Activated CD4-positive, alpha-beta T cell treated with anti-CD3 and anti-CD28 coated beads for 1 hour (primary cell): ENCODE results near the gene ATP1A2.

ENCODE experiments used
- DNase-seq: peaks from one replicate; pipeline ENCODE4 v3.0.0-alpha.2; 2020

ATP1A2 gene

GRCh38 chr1:160115545-160116282 is at the start of gene ATP1A2:
TSS of gene ATP1A2 (plus strand) at chr1:160115759. CDS start at chr1:160115862, 103 bp downstream.
- no peak for DNase-seq

DNA sequence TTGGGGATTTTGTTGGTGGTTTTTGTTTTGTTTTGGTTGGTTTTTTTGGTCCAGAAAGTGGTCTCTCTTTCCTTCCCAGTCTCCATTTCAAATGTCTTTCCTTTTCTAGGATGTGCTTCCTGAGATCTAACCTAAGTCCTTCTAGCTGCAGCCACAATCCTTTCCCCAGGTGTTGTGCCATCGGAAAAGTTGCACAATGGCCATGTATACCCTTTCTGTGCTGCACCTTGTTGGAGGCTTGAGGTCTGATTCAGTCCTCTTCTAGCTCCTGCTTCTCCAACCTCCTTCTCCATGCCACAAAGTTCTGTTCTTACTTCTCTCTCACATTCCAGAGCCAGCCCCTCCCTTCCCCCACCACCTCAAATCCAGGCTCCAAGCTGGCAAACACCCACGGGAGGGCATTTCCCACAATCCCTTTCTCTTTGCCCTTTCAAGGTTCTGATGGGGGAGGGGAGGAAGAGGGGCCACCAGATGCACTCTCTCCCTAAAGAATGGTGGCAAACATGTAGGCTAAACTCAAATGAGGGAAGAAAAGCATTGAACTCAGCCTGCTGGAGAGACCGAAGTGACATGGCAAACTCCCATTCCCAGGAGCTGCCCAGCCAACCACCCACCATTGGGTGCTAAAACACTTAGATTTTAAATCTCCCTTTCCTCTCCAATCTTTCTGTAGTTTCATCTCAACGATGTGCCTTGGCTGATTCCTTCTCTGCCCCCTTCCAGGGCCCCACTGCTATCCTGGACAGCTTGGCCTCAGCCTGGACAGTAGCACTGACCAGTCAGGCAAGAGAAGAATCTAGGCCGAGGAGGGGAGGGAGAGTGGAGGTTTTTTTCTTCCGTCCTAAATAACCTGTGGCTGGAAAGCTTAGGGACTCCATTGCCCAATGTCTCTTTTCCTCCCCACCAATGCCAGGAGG is 48.5 kb upstream of the ATP1A2 start:
- DNase-seq = no peak

DNA sequence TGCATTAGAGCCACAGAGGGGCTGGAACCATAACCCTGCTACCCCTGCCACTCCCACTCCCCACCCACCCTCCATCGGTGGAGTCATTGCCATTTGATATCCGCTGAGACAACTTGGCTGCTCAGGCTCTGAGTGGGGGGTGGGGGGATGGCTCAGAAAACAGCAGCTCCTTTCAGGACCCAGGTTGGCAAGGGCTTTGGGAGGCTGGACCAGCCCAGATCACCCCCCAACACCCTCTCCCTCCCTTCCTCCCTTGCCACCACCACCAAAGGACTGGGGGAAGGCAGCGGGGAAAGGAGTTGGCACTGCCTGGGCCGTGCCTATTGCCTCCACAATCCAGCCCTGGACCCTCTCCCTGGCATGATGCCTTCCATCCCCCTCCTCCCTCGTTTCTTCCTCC is 47.3 kb upstream of the ATP1A2 start:
- no peak for DNase-seq

- no peak for DNase-seq
Measured at GRCh38 chr1:160069460-160070231, 45.9 kb upstream of the ATP1A2 start, which contains the start of gene KCNJ10. TSS of gene KCNJ10 (minus strand) at chr1:160070160. CDS start at chr1:160042532, 27,628 bp downstream.

GRCh38 chr1:160070243-160071163 is 45.1 kb upstream of the ATP1A2 start:
- DNase-seq = peak; percentile 57

GRCh38 chr1:160071289-160071688 is 44.3 kb upstream of the ATP1A2 start:
- no peak for DNase-seq

- no peak for DNase-seq
Measured at GRCh38 chr1:160074865-160075264, 40.7 kb upstream of the ATP1A2 start.

- DNase-seq = no peak
Measured at GRCh38 chr1:160075836-160076235, 39.7 kb upstream of the ATP1A2 start.

- no peak for DNase-seq
Measured at GRCh38 chr1:160076295-160076694, 39.3 kb upstream of the ATP1A2 start.

- no peak for DNase-seq
Measured at GRCh38 chr1:160077486-160077885, 38.1 kb upstream of the ATP1A2 start.

DNA sequence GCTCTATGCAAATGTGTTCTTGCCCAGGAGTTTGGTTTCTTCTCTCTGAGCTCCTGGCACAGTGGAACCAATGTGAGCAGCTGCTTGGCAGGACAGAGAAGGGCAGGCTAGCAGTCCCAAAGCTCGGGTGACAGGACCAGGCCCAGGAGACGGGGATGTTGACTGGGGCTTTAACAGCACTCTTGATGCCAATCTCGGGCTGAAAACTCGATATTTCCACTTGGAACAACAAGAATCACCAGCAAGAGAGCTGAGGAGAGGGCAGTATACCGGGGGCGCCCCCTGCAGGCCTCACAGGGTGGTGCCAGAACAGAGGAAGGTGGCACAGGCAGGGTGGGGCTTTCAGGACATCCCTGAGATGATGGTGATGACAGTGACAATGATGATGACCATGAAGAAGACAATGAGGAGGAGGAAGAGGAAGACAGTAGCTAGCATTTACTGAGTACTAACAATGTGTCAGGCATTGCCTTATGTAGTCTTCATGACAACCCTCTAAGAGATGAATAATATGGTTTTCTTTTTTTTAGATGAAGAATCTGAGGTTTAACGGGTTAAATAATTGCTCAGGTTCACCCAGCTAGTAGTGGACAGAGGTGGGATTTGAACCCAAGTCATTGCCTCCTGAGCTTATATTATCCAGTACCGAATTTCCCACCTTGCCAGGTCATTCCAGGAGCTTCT is 36.9 kb upstream of the ATP1A2 start:
- DNase-seq = peak; percentile 38

DNA sequence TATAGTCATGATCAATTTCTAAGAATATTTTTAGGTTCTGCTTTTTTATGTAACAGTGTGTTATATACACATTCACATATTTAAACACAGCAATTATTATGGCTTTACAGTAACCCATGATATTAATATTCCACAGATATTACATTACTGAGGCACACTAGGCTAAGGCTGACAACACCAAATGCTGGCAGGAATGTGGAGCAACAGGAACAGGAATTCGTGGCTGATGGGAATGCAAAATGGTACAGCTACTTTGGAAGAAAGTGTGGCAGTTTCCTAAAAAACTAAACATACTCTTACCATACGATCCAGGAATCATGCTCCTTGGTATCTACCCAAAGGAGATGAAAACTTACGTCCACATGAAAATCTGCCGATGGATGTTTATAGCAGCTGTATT is 36.1 kb upstream of the ATP1A2 start:
- no peak for DNase-seq

GRCh38 chr1:160080381-160081100 is 35.0 kb upstream of the ATP1A2 start:
- no peak for DNase-seq

- no peak for DNase-seq
Measured at GRCh38 chr1:160081261-160081936, 34.2 kb upstream of the ATP1A2 start, which contains the start of gene KCNJ9. TSS of gene KCNJ9 (plus strand) at chr1:160081538. CDS start at chr1:160084031, 2,493 bp downstream.

GRCh38 chr1:160082487-160082886 is 33.1 kb upstream of the ATP1A2 start:
- no peak for DNase-seq

DNA sequence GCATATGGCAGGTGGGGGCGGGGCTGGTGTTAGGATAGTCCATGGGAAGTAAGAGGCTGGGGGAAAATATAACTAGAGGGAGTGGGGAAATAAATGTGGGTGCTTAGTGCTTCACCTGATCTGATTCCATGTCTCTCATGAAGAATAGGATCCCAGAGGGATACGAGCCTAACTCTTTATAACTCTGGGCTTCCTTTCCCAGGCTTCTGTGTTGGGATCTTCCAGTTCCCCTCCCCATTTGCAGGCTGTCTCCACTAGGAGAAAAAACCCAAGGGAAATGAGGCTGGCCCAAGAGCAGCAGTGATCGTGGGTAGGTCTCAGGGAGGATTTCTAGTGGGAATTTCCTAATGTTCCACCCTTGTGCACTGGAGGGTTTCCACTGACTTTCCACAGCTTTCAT is 32.6 kb upstream of the ATP1A2 start:
- no peak for DNase-seq

- DNase-seq = peak; percentile 58
Measured at GRCh38 chr1:160083968-160084770, 31.4 kb upstream of the ATP1A2 start.

- DNase-seq = no peak
Measured at GRCh38 chr1:160084771-160085321, 30.7 kb upstream of the ATP1A2 start.
